CD4-positive, alpha-beta T cell treated with Interleukin-2 at 100 ng/mL for 4 hours (primary cell): Measurements from ENCODE around the gene LEF1.
"Not testable (repeated sequence)": the region's sequence is repeated elsewhere in the genome, so short reads cannot be mapped to it uniquely, and the experiment has no call there.

ENCODE experiments used
- DNase-seq: peaks from one replicate; pipeline ENCODE4 v3.0.0-alpha.2; 2020; ENCODE audit warnings: low spot score

The LEF1 gene

DNA sequence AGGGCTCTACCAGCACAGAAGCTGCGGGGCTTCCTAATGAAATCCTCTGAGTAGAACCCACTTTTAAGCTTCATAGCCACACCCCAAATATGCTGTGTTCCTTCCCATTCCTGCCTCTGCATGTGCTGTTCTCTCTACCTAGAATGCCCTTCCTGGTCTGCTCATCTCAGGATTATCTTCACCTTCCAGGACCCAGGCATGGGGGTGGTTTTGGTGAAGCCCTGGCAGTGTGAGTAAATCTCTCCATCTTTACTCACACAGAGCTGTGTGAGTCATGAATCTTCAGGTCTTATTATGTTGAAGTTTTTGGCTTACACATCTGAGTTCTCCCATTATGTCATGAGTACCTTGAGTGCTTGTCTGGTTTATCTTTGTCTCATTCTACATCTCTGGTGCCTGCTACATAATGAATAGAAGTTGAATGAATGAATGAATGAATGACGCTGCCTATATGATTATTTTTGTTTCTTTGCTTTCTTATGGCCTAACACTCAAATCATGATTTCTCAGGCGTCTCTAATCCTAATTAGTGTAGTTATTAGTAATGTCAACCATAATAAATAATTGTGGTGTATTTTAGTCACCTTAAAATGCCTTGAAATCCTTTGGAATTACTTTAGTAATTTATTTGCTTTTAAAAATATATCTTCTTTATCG, 137.2 kb downstream of the LEF1 start:
- DNase-seq: peak; percentile 42

DNA sequence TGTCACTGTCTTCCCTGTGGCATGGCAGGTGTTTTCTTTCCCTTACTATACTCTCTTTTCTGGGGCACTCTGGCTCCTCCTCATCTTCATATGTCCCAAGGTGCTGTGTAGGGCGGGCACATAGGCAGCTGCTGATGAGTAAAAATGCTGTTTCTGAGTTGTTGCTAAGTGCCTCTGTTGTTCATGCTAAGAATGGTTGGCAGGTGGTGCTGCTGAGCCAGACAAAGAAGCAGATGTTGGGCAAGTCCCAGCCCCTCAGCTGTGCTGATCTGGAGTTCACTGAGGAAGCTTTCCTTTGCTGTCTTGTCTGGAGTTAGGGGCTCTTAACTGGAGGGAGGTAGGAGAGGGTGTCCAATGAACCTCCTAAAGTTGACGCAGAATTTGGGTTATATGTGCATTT, 138.4 kb downstream of the LEF1 start:
- peak; percentile 75 for DNase-seq

- no peak for DNase-seq
These were observed 139.0 kb downstream of the LEF1 start for GRCh38 chr4:108029731-108030130.

- DNase-seq: peak; percentile 27
These were observed 139.6 kb downstream of the LEF1 start for GRCh38 chr4:108029016-108029720.

DNA sequence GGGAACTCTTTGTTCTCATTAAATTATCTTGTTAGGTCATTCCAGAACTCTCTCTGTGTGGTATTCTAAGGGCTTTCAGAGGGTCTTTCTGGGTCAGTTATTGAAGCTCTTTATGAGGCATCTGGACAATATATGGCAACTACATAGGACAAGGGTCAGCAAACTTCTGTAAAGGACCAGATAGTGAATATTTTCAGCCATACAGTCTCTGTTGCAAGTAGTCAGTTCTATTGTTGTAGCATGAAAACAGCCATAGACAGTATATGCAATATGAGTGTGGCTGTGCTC, 143.9 kb downstream of the LEF1 start:
- DNase-seq: no peak

GRCh38 chr4:108024085-108024877, 144.5 kb downstream of the LEF1 start:
- DNase-seq: no peak

DNA sequence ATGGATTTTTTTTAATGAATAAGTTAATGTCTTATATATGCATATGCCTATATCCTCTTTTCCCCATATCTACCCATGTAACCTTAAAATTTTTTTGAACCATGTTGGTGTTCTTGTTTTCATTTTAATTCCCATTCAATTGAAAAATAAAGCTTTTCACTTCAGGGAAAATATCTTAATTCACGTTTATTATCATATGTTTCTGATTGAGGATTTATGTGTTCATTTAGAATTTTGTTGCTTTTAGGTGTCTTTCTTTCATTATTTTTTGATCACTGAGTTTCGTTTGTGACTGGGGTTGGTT, 149.9 kb downstream of the LEF1 start:
- DNase-seq: no peak

DNA sequence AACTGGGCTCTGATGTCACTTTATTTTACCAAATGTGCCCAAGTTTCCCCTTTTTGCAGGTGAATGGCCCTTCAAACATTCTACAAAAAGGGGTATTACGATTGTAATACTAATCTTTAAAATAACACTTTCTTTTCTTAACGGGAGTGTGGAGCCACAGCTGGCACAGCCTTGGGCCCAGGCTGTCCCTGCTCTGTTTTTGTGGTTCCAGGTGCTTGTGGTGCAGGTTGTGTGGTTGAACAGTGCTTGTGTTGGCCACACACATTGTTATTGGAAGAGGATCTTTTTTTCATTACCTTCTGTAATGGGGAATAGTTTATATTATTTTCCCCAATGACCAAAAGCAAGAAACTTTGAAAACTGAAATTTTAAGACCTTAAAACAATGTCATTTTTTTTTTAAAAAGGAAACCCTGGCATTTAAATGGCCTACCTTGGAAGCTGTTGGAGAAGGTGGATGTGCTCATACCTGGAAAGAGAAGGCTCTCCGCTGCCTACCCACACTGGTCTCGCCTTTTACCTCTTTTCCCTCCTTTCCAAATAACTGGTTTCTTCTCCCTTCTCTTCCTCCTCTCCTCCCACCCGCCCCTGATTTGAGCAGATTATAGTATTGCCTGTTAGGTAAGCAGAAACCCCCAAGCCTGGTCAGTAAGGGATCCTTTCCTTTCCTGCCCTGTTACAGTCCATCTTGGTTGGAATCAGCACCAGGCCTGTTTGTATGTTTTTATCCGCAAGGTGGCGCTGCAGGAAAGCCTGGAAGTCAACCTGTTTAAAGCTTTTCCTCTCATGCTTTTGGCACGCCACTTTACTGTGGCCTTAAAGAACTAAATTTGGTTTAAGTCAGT, 150.5 kb downstream of the LEF1 start:
- peak; percentile 85 for DNase-seq

DNA sequence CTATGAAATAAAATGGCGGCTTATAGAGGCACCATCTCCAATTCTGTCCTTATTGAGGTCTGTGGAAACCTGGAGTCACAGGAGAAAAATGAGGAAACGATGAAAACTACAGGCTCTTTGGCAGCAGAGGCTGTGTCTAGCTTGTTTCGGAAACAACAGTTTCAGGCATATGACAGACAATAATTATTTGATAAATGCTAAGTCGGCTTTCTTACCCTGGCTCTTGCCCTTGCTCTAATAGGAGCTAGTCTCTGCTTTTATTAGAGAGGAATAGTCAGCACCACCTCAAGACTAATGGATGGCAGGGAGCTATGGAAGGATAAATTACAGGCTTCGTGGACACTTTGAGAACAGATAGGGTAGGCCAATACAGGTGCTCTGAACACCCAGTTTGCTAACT, 154.8 kb downstream of the LEF1 start:
- DNase-seq: no peak

DNA sequence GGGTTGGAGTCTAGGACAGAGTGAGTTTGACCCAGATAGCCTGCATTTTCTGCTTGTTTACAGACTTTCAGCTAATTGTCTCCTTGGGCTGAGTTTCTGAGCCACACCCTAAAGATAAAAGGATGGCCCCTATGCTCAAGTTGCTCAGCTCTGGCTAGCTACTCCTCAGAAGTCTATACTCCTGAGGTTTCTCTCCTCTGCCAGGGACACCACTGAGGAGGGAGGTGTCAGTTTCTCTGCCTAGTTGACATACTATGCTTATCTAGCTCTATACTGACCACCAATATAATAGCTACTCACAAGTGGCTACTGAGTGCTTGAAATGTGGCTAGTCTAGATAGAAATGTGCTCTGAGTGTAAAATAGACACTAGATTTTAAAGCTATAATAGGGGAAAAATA, 155.4 kb downstream of the LEF1 start:
- DNase-seq: no peak

DNA sequence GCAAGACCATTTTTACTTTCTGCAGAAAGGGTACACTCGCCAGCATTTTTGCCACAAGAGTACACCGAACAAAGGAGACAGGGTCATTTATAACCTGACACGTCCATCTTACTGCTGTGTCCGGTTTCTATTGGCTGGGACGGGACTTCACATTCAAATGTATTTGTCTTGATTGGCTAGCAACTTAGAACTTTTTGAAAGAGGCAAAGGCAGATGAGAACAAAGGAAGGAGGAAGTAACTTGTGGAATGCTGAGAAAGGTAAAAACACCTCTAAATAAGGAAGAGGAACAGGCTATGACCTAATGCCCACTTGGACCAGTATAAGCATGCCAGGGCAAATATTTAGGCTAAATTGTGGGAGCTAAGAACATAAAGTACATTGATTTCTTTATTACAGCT, 156.3 kb downstream of the LEF1 start:
- not testable (repeated sequence) for DNase-seq

DNA sequence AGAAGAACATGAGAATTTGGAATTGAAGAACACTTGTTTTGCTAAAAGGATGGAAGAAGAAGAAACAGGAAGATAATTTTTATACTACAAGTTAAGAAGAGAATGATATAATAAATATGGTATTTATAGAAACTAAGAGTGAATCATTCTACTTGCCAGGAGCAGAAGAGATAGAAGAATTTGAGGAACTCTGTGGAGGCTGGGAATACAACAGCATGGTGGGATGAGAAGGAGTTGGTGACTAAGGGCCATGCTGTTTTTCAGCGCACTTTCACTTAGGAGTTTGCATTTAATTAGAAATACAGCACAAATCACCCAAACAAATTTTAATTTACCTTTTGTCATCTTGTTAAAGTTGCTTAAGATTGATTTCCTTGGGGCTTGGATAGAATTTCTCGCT, 158.6 kb downstream of the LEF1 start:
- DNase-seq: no peak

- no peak for DNase-seq
These were observed 160.0 kb downstream of the LEF1 start for GRCh38 chr4:108008721-108009120.

DNA sequence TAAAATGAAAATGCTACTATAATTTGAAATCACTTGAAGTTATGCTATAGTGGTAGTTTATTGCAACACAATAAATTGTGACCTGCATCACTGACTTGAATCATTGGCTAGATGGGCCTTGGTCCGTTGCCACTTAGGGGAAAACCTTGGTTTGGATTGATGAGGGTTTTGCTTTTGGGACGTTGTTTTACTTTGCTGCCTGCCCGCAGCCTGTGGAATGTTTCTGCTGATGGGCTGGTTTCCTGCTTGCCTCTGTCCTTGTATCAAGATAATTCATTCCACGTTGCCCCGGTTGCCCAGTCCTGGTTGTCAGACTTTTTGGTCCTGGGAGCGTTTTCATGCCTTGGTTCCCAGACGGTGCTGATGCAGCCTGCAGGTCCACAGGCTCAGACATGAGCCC, 160.7 kb downstream of the LEF1 start:
- no peak for DNase-seq

DNA sequence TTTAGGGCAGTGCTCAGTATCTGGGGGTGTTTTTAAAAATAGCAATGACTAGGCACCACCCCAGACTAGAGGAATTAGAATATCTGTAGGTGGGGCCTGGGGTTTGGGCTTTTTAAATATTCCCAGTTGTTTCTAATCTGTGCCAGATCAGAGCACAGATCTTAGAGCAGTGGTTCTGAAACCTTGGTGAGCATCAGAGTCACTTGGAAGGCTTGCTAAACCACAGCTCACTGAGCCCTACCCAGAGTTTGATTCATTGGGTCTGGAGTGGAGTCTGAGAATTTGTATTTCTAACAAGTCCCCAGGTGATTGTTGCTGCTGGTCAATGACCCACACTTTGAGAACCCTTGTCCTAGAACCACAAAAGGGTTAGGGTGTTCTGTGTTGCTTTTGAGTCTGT, 162.4 kb downstream of the LEF1 start:
- DNase-seq: no peak

- DNase-seq: no peak
These were observed 162.9 kb downstream of the LEF1 start for GRCh38 chr4:108005807-108006206.

- no peak for DNase-seq
These were observed 164.1 kb downstream of the LEF1 start for GRCh38 chr4:108004646-108005045.

- DNase-seq: no peak
These were observed 164.7 kb downstream of the LEF1 start for GRCh38 chr4:108003982-108004515.

GRCh38 chr4:108001540-108002135, 167.1 kb downstream of the LEF1 start:
- no peak for DNase-seq

GRCh38 chr4:107999932-108000539, 168.7 kb downstream of the LEF1 start:
- no peak for DNase-seq

- DNase-seq: no peak
These were observed 170.9 kb downstream of the LEF1 start for GRCh38 chr4:107997794-107998193.
